NCI-H748 treated with DMSO at 0.1 percent for 48 hours (cell line): Measurements from ENCODE around the gene NEUROD1.

Source experiments
- DNase-seq: peaks from one replicate; lab custom pipeline; 2025; lab: John Stamatoyannopoulos, UW

NEUROD1 gene

DNA sequence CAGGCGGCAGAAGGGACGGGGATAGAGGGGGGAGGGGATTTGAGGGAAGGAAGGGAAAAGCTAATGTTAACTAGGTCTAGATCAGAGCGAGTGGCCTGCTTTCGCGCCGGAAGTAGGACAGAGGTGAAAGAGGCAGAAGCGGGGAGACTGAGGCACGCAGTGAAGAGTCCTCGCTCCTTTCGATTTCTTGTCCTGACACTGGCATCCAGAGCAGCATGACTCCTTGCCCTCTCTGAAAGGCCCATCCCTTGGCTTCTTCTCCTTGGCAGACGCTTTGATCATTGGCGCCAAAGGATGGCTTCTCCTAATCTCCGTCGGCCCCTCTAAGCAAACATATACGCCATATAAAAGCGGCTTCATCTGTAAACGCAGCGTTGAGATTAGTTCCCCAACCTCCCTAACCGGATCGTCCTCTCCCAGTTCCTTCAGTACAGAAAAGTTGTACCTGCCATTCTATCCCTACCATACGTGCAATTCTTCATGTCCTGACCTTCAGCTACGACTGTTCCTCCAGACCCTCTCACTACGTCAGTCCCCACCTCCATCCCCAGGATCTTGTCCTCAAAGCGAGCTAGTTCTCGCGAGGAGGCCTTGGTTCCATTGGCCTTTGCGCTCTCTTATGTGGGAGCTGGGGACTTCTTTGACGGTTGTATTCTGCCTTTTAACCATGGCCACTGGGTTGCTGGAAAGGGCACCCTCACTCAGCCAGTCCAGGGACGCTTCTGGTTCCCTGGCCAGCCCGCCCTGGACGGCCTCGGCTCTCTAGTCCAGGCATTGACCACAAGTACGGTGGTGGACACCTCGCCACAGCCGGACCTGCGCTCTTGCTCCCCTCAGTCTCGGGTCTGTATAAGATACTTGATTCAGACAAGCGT, 857 bp upstream of the NEUROD1 start:
- no peak for DNase-seq

DNA sequence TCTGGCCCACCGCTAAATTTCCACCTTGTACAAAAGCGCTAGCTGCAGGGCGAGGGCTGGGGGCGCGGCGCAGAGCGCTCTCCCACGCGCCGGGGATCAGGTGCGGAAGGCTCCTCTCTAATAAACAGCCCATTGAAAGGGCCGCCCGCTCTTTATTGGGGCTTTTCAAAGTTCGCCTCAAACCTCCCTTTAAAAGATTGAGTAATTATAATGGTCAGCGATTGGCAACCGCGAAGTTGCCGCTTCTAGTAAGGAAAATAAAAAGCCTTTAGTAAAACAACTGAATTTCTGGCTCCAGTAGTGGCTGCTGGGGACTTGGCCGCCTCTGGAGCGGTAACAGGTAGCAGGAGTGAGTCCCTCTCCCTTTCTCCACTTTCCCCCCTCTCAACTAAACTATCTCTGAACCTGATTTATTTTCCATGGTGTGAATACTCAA, 755 bp downstream of the NEUROD1 start:
- DNase-seq: no peak

DNA sequence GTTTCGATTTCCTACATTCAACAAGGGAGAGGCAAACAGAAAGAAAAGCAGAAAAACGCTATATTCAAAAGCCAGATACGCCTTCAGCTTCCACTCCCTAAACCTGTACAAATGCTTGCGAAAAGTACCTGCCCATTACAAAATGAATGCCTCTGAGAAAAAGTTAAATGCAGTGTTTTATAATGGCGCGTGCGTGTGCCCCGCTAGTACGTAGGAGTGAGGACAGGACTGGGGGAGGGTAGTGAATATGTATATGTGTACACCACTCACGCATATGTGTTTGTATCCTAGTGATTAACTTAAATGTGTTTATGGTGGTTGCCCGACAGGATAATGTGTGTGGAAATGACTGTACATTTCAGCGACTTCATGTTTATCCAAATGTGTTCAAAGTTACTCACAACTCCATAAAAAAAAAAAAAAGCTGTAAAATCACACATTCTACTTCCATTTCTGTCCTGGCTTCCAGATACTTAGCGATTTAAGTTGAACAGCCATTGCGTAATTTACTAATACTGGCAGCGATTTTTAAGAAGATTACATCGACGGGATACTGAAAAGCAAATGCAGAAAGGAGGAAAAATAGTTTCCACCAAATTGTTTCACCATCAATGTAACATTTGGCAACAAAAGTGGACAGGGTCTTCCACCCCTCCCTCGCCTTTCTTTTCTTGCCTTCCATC, 1.3 kb downstream of the NEUROD1 start:
- no peak for DNase-seq

DNA sequence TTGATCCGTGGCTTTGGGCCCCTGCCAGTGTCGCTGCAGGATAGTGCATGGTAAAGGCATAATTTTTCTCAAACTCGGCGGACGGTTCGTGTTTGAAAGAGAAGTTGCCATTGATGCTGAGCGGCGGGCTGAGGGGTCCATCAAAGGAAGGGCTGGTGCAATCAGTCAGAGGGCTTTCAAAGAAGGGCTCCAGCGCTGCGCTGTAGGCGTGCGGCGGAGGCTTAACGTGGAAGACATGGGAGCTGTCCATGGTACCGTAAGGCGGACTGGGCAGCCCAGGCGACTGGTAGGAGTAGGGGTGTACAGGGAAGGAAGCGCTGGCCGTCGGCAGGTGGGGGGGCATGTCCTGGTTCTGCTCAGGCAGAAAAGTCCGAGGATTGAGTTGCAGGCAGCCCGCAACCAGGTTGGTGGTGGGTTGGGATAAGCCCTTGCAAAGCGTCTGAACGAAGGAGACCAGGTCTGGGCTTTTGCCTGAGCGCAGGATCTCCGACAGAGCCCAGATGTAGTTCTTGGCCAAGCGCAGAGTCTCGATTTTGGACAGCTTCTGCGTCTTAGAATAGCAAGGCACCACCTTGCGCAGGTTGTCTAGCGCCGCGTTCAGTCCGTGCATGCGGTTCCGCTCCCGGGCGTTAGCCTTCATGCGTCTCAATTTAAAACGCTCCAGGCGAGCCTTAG, 2.3 kb downstream of the NEUROD1 start:
- DNase-seq: no peak

DNA sequence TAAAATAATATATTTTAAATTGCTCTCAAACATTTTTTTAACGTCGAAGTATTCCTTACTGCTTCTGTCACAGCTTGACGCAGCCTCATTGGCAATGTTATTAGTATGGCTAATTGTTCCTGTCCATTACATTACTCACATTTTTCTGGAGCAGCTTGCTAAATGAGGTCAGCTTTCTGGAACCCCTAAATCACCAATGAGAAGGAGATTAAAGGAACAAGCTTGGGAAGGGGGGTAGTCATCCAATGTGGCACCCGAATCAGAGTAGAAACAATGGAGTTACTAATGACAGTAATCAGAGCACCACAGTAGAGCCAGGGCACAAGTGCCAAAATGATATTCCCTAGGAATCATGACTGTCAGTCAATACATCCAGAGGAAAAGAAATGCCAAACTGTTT, 5.1 kb downstream of the NEUROD1 start:
- no peak for DNase-seq

DNA sequence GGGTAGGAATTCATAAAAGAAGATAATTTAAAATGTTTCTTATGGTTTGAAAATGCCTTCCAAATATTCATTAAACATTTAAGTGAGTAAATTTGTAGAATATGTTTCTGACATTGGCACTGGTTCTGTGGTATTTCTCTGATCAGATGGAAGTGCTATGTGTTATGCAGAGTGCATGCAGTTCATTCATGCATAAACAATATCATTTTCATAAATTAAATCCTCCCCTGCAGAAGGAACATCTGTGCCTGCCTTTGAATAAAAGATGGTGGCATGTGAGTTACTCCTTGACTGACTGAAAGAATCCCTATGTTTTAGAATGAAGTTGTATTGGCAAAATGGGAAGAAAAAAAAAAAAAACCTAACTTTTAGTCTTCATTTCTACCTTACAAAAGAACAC, 5.9 kb downstream of the NEUROD1 start:
- DNase-seq: no peak

DNA sequence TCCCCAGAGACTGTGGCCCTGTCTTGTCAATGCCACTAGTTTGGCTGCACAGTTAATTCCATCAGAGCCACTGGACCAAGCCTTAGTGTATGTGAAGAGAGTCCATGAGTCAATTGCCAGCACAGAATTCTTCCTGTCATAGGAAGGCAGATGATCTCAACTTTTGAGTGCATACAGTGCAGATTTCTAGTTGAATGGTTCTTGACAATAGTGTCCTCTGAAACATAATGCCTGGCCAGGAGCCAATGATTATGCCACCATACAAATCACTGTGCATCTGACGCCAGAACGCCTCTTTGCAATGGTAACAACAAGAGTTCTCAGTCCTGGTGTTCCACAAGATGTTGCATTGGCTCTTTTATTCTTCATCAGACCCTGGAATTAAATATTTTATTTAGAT, 7.1 kb downstream of the NEUROD1 start:
- peak; percentile 83 for DNase-seq

DNA sequence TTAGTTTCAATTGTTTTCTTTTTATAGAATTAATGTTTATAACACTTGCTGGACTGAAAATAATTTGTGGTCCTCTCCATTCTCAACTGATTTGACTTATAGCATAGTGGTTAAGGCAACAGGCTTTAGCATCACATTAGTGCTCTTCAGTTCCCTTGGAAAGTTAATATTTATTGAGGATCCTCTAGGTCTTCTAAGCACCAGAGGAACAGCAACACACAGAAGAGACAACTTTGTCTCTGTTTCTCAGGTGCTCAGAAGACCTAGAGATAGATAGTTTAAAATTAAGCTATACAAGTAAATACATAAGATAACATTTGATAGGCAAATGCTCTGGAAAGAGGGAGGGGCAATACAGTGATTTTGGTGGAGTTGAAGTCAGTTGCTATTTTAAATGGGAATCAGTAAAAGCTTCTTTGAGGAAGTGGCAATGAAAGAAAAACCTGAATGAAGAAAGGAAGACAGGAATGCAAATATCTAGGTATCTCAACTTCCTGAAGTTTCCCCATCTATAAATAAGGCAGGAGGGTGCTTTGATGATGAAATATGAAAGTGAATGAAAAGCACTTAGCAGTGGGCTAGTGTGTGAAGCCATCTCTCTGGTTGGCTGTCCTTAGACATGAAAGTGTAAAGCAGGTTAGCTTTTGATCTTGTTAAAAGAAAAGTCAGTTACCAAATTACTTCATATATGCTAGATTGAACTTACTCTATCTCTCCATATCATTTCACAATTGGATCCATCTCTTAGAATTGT, 7.9 kb downstream of the NEUROD1 start:
- no peak for DNase-seq

DNA sequence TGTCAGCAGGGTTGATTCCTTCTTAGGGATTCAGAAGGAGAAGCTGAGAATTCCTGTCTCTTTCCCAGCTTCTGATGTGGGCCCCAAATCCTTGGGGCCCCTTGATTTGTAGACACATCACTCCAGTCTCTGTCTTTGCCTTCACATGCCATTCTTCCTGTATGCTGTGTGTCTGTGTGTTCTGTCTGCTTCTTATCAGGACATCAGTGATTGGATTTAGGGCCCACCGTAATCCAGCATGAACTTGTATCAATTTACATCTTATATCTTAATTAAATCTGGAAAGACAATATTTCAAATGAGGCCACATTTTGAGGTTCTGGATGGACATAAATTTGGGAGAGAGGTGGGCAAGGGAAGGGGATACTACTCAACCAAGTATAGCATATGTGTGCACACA, 9.7 kb downstream of the NEUROD1 start:
- no peak for DNase-seq

DNA sequence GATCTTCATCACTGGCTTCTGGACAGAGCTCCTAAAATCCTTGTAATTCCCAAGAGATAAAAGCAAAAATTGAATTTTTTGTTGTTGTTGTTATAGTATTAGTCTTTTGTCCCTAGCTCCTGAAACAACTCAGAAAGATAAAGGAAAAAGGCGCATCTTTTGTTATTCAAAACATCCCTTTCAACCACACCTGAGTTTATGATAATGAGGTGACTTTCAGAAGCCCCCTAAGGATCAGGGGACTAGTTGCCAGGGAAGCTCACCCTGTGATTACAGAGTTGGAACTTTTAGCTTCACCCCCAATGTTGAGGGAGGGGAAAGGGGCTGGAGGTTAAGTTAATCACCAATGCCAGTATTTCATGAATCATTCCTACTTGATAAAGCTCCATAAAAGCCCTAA, 13.1 kb downstream of the NEUROD1 start:
- DNase-seq: no peak

DNA sequence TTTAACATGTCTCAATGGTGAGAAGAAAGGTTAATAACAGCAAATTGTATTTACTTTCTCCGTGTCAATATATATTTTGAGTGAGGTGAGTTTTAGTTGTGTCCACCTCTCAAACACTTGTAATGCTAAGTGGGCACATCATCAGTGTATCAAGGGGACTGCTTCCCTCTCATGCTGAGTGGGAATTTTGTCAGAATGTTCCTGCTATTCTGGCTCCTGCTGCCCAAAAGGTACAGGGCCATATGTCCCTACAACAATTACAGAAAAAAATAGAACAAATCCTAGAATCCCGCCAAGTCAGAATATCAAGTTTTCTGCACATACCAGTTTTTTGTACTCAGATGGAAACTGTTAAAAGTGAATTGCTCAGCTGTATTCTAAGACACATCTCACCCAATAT, 18.0 kb downstream of the NEUROD1 start:
- no peak for DNase-seq

DNA sequence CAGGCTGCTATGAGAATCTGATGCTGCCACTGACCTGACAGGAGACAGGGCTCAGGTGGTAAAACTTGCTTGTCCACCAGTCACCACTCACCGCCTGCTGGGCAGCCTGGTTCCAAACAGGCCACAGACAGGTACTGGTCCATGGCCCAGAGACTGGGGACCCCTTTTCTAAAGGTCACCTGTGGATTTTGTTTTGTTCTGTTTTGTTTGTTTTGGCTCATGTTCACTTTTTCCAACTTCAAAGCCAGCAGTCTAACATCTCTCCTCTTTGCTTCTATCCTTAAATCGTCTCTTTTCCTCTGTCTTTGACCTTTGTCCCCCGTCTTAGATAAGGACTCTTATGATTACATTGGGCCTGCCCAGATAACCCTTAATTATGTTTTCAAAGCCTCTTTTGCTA, 20.1 kb downstream of the NEUROD1 start:
- DNase-seq: peak; percentile 44

DNA sequence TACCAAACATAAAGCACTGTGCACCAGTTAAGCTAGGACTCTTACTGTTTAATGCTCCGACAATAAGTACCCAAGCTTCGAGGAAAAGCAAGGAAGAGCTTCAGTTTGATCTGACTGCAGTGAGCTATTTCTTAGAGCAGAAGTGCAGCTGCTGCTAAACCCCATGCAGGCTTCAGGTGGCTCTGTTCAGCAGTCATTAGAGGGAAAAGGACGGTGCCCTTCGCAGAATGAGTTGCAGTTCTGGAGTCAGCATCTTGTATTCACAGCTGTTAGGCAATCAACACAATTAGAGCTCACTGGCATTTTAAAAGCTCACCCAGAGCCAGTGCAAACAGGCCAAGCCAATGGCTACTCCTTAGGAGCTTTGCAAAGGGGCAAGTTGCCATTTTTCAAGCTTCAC, 21.9 kb downstream of the NEUROD1 start:
- DNase-seq: peak; percentile 91

DNA sequence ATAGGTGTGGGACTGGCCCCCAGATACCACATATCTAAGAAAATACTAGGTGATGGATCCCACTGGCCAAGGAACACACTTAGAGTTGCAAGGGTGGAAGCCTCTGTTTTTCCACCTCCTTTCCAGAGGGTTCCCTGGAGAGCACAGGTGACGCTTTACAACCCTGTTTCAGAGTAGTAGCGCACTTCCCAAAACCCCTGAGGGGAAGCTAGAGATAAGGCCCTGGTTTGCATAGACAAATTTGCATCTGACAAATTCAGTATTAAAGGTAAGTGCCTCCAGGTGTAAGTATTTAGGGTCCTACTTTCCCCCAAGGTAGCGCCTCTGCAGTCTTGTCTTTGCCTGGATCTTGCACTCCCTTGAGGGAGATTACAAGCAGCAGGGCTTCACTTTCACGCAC, 22.9 kb downstream of the NEUROD1 start:
- DNase-seq: no peak

DNA sequence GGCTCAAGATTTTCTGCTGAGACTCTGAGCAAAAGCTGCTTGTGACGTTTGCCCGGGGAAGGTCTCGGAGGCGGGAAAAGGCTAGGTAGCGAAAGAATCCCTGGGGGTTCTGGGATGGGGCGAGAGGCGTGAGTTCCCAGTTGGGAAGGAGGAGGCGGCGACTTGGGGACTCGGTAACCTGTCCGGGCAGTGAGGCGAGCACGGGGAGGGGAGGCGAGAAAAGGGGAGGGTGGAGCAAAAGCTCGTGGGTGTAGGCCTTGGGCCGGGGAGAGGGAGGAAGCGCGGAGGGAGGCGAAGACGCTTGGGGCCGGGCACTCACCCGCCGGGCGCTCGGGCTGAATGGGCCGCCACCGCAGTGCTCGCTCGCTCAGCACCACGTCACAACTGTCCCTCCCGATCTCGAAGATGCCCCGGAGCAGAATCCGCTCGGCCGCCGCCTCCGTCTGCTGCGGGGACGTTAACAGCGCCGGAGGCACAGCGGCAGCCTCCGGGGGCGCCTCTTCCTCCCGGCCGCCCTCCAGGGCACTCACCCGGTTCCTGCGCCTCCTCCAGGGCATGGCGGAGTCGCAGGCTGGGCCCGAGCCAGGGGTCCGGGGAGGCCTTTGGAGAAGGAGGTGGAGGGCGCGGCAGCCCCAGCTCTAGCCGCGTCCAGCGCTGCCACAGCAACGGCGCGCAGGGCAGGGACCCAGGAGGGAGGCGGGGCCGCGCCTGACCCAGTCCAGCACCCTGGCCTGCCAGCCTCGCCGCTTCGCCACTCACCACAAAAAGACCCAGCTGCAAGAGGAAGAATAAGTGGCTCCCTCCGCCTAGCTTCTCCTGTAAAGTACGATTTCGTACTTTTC, 23.6 kb downstream of the NEUROD1 start, which contains the start of gene CERKL:
CERKL (minus strand) TSS at position 656 of the 842 bp plus-strand sequence; CDS start at position 557, 99 bp downstream.
- DNase-seq: peak; percentile 76

DNA sequence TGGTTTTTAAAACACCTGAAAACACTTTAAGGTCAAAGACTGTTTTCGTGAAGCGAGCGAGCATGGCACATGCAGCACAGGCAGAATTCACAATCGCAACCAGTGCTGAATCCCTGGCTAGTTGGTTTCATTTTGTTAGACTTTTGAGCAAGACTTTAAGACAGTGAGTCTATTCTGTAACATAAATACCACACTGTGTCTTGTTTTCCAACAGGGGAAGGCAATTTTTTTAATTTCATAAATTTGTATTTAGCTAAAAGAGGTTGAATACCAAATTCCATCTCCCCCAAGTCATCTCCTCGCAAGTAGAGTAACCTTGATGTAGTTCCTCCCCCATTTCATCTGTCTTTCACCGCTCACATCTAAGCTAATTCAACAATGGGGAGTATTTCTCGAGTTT, 24.8 kb downstream of the NEUROD1 start:
- DNase-seq: peak; percentile 76

DNA sequence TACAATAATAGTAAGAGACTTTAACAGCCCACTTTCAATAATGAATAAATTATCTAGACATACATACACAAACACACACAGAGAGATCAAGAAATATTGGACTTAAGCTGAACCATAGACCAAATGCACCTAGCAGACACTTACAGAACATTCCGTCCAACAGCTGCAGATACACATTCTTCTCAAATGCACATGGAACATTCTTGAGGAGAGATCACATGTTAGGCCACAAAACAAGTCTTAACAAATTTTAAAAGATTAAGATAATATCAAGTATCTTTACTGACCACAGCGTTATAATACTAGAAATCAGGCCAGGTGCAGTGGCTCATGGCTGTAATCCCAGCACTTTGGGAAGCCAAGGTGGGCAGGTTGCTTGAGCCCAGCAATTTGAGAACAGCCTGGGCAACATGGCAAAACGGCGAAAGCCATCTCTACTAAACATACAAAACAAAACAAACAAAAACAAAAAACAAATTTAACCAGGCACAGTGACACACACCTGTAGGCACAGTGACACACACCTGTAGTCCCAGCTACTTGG, 30.8 kb downstream of the NEUROD1 start:
- no peak for DNase-seq

DNA sequence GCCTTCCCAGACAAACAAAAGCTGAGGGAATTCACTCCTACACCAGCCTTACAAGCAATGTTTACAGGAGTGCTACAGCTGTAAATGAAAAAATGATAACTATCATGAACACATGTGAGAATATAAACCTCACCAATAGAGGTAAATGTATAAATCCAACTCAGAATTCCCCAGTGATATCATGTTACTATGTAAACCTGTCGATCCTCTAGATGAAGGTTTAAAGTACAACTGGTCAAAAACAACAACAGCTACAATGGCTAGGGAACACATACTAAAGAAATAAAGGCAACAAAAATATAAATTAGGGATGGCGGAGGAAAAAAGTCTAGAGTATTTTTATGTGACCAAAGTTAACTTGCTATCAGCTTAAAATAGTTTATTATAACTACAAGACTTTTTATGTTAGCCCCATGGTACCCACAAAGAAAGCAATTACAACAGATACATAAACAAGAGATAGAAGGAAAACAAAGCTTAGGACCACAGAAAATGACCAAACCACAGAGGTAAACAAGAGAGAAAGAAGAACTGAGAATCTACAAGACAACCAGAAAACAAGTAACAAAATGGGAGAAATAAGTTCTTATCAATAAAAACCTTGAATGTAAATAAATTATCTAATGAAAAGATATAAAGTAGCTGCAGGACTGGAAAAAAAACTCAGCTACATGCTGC, 31.7 kb downstream of the NEUROD1 start:
- no peak for DNase-seq

DNA sequence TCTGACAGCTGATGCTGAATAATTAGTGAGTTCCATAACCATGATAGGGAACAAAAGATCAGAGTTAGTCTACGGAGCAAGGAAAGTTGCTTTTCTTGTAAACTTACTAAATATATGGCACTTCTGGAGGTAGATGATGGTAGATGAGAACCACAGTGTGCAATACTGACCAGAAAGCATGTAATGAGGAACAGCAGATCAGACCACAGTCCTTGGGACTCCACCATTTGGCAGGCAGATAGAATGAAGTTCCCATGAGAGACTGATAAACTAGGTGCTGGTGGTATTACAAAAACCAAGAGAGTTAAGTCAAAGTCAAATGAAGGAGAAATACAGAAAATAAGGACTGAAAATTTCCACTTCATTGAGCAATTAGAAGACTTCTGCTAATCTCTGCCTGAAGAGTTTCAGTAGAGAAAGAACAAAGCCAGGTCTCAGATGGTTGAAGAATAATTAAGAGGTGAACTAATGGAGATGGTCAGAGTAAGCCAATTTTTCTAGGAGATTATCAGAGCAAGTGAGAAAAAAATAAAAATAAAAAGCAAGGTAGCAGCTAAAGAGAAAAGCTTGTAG, 33.8 kb downstream of the NEUROD1 start:
- DNase-seq: no peak

DNA sequence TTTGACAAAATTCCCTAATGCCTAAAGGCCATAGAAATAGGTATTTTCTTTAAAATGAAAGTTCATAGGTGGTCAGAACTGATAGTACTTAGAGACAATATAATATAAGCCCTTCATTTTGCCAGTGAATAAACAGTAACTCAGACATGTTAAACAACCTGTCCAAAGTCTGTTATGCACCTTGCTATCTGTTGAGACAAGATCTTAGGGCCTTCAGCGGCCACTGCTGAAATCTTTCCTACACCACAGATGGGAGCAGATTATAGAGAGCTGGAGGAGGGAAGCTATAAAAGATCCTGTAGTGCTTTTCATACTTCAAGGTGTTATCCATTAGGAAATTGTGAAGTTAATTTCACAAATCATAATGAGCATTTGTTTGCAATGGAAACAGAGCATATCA, 37.2 kb downstream of the NEUROD1 start:
- no peak for DNase-seq
